ENCODE measurements around the gene CDK6. TPM values are rescaled to one million over a fixed set of nuclear protein-coding genes. Genes with fewer than 3 reads are reported as not detected.

The CDK6 gene
- polyA plus RNA-seq, 1 donor (not counting 4 experiments of a cell fraction or from before 2014, with no cell fraction given) = 53.5 TPM

DNA sequence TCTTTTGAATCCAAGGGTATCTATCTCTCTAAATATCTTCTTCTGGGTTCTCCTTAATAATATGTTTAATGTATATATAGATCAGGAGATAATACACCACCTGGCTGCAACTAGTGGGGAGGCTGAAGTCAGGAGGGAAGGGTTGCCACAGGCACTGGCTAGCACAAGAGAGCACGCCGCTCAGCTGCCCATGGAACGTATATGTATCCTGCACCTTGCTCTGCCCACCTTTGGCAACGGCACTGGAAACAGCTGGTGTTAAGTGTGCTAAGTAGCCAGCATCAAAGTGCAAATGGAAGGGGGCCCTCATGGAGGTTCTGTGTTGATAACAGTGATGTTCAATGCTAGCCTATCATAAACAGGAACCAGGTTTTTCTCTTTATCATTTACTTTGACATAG lies 196.4 kb downstream of the CDK6 start:
- H4K20me1 ChIP-seq (ENCODE audit: control insufficient read depth, extremely low read depth, insufficient read depth, low read length) = no peaks in the 10 kb centered on the region
- H3K9ac ChIP-seq (ENCODE audit: control insufficient read depth, extremely low read depth, insufficient read depth, low read length) = no peak overlapping the region
- dilution Hi-C loops (cut with MboI; ENCODE audit: extremely low pct_ligation_motif_present, low sequenced_read_pairs) = no loop called here
- H3K27me3 ChIP-seq (ENCODE audit: control insufficient read depth, extremely low read depth, insufficient read depth, low read length) = no peaks in the 10 kb centered on the region
- no peak overlapping the region for H3K4me3 ChIP-seq (ENCODE audit: control insufficient read depth in 2 of 3, extremely low read depth in 1 of 3, insufficient read depth in 2 of 3, low read depth in 1 of 3, low read length in 3 of 3)
- peaks cover 3 to 12% of the 10 kb centered on the region in 2 experiments for H3K36me3 ChIP-seq (ENCODE audit: control insufficient read depth in 2 of 2, extremely low read depth in 1 of 2, insufficient read depth in 2 of 2, low read length in 2 of 2)
- H3K4me2 ChIP-seq (ENCODE audit: control insufficient read depth, extremely low read depth, insufficient read depth, low read depth, low read length) = no peak overlapping the region
- FAIRE-seq (no peak), DNase-seq (ENCODE audit: low read depth, low spot score) (no peak)
- TF ChIP-seq, protein P1, sequence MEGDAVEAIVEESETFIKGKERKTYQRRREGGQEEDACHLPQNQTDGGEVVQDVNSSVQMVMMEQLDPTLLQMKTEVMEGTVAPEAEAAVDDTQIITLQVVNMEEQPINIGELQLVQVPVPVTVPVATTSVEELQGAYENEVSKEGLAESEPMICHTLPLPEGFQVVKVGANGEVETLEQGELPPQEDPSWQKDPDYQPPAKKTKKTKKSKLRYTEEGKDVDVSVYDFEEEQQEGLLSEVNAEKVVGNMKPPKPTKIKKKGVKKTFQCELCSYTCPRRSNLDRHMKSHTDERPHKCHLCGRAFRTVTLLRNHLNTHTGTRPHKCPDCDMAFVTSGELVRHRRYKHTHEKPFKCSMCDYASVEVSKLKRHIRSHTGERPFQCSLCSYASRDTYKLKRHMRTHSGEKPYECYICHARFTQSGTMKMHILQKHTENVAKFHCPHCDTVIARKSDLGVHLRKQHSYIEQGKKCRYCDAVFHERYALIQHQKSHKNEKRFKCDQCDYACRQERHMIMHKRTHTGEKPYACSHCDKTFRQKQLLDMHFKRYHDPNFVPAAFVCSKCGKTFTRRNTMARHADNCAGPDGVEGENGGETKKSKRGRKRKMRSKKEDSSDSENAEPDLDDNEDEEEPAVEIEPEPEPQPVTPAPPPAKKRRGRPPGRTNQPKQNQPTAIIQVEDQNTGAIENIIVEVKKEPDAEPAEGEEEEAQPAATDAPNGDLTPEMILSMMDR (optimal IDR thresholded peaks at IDR 0.05 in 1 of 3, IDR thresholded peaks at IDR 0.05 in 1 of 3, conservative IDR thresholded peaks at IDR 0.05 in 1 of 3; ENCODE audit: extremely low read depth in 1 of 3, insufficient read depth in 2 of 3, low read length in 3 of 3) = no peak
- TF ChIP-seq EZH2 (IDR thresholded peaks at IDR 0.05; ENCODE audit: low read length) = no peak
- peaks cover 2% of the 10 kb centered on the region for H3K9me1 ChIP-seq (ENCODE audit: control insufficient read depth, extremely low read depth, insufficient read depth, low read length)
- peaks cover 27% of the 10 kb centered on the region for H3K4me1 ChIP-seq (ENCODE audit: control insufficient read depth, extremely low read depth, insufficient read depth, low read length)
- no peak overlapping the region for H2AFZ ChIP-seq (ENCODE audit: control insufficient read depth, low read length)
- H3K79me2 ChIP-seq (ENCODE audit: control insufficient read depth, insufficient read depth, low read length) = peaks cover 47% of the 10 kb centered on the region
- H3K27ac ChIP-seq (ENCODE audit: control insufficient read depth, insufficient read depth, low read length) = no peak overlapping the region
- no peaks in the 10 kb centered on the region for H3K9me3 ChIP-seq (ENCODE audit: control insufficient read depth, low read depth, low read length)

DNA sequence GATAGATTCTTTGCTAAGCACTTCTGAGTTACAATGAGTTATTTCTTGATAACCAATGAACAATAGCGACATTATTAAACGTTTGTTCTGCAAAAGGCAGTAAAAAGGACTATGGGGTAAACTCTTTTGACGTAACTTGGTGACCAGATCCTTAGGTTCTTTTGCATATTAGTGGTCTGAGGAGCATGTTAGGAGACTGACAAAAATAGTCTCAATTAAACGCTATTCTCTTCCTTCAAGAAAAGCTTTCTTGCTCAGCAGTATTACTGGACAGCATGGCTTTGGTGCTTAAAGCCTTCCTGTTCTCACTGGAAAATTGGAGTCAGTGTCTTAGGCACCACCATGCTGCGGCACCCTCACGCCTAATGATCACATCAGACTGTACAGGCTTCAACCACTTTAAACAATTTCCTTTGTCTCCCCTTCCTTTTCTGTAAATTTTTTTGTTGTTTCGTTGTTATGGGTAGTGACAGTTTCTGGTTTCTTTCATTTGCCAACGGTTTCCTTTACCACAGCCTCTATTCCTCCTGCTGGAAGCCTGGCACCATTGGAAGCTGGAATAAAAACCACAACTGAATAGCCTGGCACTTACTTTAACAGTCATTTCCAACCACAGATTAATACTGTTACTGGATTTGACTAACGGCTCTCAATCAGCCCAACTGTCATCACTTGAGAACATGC lies 197.0 kb downstream of the CDK6 start:
- Histone ChIP-seq H3K27ac (ENCODE audit: control insufficient read depth, insufficient read depth, low read length) (no peak overlapping the region), H3K4me1 (ENCODE audit: control insufficient read depth, extremely low read depth, insufficient read depth, low read length) (peaks cover 33% of the 10 kb centered on the region), H3K9me3 (ENCODE audit: control insufficient read depth, low read depth, low read length) (no peaks in the 10 kb centered on the region), H2AFZ (ENCODE audit: control insufficient read depth, low read length) (no peak overlapping the region), H3K9me1 (ENCODE audit: control insufficient read depth, extremely low read depth, insufficient read depth, low read length) (peaks cover 2% of the 10 kb centered on the region), H3K27me3 (ENCODE audit: control insufficient read depth, extremely low read depth, insufficient read depth, low read length) (no peaks in the 10 kb centered on the region), H4K20me1 (ENCODE audit: control insufficient read depth, extremely low read depth, insufficient read depth, low read length) (no peaks in the 10 kb centered on the region), H3K79me2 (ENCODE audit: control insufficient read depth, insufficient read depth, low read length) (peaks cover 45% of the 10 kb centered on the region), H3K4me2 (ENCODE audit: control insufficient read depth, extremely low read depth, insufficient read depth, low read depth, low read length) (no peak overlapping the region), H3K36me3 (ENCODE audit: control insufficient read depth in 2 of 2, extremely low read depth in 1 of 2, insufficient read depth in 2 of 2, low read length in 2 of 2) (peaks cover 3 to 12% of the 10 kb centered on the region in 2 experiments), H3K4me3 (ENCODE audit: control insufficient read depth in 2 of 3, extremely low read depth in 1 of 3, insufficient read depth in 2 of 3, low read depth in 1 of 3, low read length in 3 of 3) (no peak overlapping the region), H3K9ac (ENCODE audit: control insufficient read depth, extremely low read depth, insufficient read depth, low read length) (no peak overlapping the region)
- dilution Hi-C loops (cut with MboI; ENCODE audit: extremely low pct_ligation_motif_present, low sequenced_read_pairs) = no loop called here
- TF ChIP-seq, protein P1 (optimal IDR thresholded peaks at IDR 0.05 in 1 of 3, IDR thresholded peaks at IDR 0.05 in 1 of 3, conservative IDR thresholded peaks at IDR 0.05 in 1 of 3; ENCODE audit: extremely low read depth in 1 of 3, insufficient read depth in 2 of 3, low read length in 3 of 3) = no peak
- TF ChIP-seq EZH2 (IDR thresholded peaks at IDR 0.05; ENCODE audit: low read length) = no peak
- no peak for FAIRE-seq
- no peak for DNase-seq (ENCODE audit: low read depth, low spot score)

Data from keratinocyte (primary cell).